GM12874 (cell line): ENCODE measurements around the gene LY6G6D.

Experiments
- TF ChIP-seq, protein P1 (sequence below): IDR thresholded peaks from 2 replicates; pipeline ENCODE4 v1.5.1; 2011; ENCODE audit warnings: low read depth, mild to moderate bottlenecking, control low read depth, low read length, moderate library complexity; ENCODE audit not compliant: insufficient read depth

LY6G6D gene

DNA sequence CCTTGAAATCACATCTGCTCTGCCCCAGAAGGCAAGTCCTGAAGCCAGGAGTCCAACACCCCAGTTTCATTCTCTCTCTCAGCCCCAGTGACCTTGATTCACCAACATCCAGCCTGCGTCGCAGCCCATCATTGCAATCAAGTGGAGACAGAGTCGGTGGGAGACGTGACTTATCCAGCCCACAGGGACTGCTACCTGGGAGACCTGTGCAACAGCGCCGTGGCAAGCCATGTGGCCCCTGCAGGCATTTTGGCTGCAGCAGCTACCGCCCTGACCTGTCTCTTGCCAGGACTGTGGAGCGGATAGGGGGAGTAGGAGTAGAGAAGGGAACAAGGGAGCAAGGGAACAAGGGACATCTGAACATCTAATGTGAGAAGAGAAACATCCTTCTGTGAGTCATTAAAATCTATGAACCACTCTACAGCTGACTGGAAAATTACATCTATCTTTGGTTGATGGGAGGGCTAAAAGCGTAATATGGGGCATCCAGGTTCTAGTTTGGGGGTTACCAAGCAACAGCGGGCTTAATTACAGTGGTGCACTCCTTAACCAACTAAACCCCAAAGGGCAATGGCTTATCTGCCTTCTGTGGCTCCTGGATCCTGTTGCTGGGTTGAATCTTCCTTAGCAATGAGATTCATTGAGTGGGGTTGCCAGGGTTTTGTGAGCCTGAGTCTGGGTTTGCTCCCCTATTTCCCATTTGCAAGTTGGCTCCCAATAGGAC is 2.5 kb downstream of the LY6G6D start:
- TF ChIP-seq, protein P1, sequence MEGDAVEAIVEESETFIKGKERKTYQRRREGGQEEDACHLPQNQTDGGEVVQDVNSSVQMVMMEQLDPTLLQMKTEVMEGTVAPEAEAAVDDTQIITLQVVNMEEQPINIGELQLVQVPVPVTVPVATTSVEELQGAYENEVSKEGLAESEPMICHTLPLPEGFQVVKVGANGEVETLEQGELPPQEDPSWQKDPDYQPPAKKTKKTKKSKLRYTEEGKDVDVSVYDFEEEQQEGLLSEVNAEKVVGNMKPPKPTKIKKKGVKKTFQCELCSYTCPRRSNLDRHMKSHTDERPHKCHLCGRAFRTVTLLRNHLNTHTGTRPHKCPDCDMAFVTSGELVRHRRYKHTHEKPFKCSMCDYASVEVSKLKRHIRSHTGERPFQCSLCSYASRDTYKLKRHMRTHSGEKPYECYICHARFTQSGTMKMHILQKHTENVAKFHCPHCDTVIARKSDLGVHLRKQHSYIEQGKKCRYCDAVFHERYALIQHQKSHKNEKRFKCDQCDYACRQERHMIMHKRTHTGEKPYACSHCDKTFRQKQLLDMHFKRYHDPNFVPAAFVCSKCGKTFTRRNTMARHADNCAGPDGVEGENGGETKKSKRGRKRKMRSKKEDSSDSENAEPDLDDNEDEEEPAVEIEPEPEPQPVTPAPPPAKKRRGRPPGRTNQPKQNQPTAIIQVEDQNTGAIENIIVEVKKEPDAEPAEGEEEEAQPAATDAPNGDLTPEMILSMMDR: no peak

DNA sequence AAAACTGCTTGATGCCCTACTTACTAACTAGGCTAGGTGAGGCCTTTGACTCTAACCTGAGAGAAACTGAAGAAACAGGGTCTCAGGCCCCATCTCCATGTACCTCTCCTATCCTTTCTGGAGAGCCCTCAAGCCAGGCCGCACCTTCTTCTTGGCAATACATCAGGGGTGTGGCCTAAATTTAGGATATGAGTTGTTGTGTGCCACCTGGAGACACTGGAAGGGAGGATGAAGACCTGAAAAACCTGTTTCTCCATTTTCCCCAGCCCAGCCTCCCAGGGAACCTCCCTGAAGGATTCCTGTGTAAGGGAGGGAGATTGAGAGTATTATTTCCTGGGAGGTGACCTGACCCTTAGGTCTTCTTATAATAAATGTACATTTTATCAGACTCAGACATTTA is 3.1 kb downstream of the LY6G6D start:
- TF ChIP-seq, protein P1: no peak

DNA sequence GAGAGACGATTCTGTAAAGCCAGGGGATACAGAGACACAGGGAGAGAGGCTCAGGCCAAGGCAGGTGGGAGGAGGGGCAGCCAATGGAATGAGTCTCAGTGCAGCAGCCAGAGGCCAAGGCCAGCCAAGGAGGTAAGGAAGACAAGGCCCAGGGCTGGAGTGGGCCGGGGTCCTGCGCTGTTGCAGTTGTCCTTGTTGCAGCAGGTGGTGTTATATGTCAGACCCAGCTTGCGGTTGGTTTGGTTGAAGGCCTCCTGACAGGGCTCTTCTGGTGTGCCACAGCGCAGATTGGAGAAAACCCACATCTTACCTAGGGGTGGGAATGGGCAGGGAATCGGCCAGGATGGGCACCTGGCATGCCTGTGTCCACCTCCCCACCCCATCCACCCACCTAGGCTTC is 3.9 kb downstream of the LY6G6D start:
- TF ChIP-seq, protein P1: no peak

DNA sequence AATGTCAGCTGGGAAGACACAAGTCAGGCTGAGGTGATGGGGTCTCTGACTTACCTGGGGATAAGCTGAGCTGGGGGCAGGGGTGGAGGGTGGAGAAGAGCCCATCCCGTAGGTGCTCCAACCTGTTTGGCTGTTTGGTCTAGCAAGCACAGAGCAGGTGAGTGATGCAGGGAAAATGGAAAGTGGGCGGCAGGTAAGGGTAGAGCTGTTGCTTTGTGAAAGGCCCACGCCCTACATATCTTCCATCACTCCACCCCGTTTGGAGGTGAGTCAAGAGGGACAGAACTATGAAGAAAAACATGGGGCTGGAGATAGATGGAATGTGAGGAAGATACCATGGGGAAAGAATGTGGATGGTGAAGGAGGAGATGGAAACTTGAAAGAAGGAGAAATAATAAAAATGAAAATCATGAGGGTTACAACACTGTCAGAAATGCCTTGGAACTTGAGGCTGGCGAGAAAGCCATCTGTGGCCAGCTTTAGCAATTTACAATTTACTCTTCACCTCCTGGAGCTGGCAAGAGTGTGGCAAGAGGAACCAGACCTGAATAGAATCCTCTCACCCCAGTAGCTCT is 5.1 kb downstream of the LY6G6D start:
- TF ChIP-seq, protein P1: no peak

DNA sequence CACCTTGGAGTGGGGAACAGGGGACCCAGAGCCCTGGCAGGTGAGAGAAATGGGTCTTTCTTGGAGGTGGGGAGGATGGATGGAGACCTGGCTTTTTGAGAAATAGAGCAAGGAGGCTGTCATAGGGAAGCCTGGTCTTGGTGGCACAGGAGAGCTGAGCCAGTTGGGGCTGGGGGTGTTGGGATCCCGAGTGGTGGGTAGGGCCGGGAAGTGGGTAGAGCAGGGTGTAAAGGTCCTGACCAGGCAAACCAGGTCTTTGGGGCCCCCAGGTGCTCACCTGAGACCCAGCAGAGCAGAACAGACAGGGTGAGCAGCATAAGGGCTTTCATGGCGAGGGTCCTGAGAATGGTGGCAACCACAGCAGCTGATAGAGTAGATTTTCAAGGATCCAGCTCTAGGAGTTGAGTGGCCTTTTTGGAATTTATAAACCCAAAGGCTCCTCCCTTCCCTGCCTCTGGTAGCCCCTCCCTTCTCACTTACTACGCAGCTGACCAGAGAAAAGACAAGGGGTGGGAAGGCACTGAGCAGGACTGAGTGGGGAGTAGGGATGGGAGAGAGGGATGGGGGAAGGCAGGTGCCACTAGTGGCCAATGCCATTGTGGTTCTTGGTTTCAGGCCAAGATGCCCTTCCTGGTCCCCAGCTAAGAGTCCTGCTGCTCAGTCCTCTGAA is 6.3 kb downstream of the LY6G6D start, which contains the start of gene LY6G6C:
Gene LY6G6C, minus strand, starts transcription at position 396 of the 670 bp plus-strand sequence. Its CDS starts 67 bp downstream, at position 329.
- TF ChIP-seq, protein P1: no peak

- TF ChIP-seq, protein P1: no peak
Observed at GRCh38 chr6:31722173-31722572, 7.0 kb downstream of the LY6G6D start.

- TF ChIP-seq, protein P1: no peak
Observed at GRCh38 chr6:31723245-31723979, 8.3 kb downstream of the LY6G6D start, which contains the start of gene MPIG6B. TSS of gene MPIG6B (plus strand) at chr6:31723373. CDS start at chr6:31723384, 11 bp downstream.
